GM12878 (cell line): Measurements from ENCODE around the gene LSMEM2. TPM values are rescaled to one million over a fixed set of nuclear protein-coding genes. Genes with fewer than 3 reads are reported as not detected.

Experiments used
- ATAC-seq: fragments of 200-7000 bp; cut with Tn5 transposase; 3 replicates; pipeline ENCODE4 v1.9.1; 2020; ENCODE audit warnings: mild to moderate bottlenecking, moderate library complexity
- BruUV-seq: library from RNA; stranded (reverse); fragments of 400-500 nt; replicated peaks from 2 replicates; lab custom pipeline; 2021; lab: Mats Ljungman, UMichigan
- CTCF ChIA-PET: fragments of 300-600 bp; sonication (Branson Sonifier 250); formaldehyde crosslinking; extraction: SDS; loops from one replicate; lab custom pipeline; 2021; ENCODE audit warnings: inconsistent platforms; lab: Yijun Ruan, JAX
- POLR2A ChIA-PET: fragments of 350-600 bp; formaldehyde crosslinking; extraction: SDS; loops from one replicate; lab custom pipeline; 2021; ENCODE audit warnings: inconsistent platforms; lab: Charles Lee
- RAD21 ChIA-PET: fragments of 300-600 bp; sonication (Branson Sonifier 250); formaldehyde crosslinking; loops from one replicate; lab custom pipeline; 2023; ENCODE audit warnings: antibody characterized with exemption; ENCODE audit not compliant: unreplicated experiment; lab: Charles Lee
- SMC1A ChIA-PET: fragments of 300-600 bp; sonication (Branson Sonifier 250); formaldehyde crosslinking; loops from one replicate; lab custom pipeline; 2023; ENCODE audit not compliant: unreplicated experiment, uncharacterized antibody; lab: Charles Lee
- DNase-seq: peaks from one replicate; pipeline ENCODE4 v3.0.0-alpha.2; 2011; ENCODE audit warnings: low read depth, low spot score
- FAIRE-seq: peaks from 3 replicates; lab custom pipeline; 2011; peaks lifted over from hg19 to GRCh38; lab: Jason Lieb, UNC
- H2AFZ ChIP-seq: 2 replicates; pipeline ENCODE4 v1.6.0; 2011; ENCODE audit warnings: low read depth, low read length, control low read depth; ENCODE audit not compliant: control insufficient read depth
- H3K27ac ChIP-seq: 2 replicates; pipeline ENCODE4 v1.5.1; 2011; ENCODE audit warnings: control low read depth; ENCODE audit not compliant: control insufficient read depth, insufficient read depth
- H3K27me3 ChIP-seq, 2 experiments: replicated peaks in 1 of 2; 2 replicates each; pipeline versions ENCODE4 v1.6.0 to v1.6.1; 2011; ENCODE audit warnings: low read length in 1 of 2; ENCODE audit not compliant: control insufficient read depth in 2 of 2, insufficient read depth in 2 of 2
- H3K36me3 ChIP-seq, 2 experiments: 2 replicates each; pipeline ENCODE4 v1.5.1; 2011; ENCODE audit warnings: low read length in 1 of 2; ENCODE audit not compliant: control insufficient read depth in 2 of 2, insufficient read depth in 2 of 2
- H3K4me1 ChIP-seq: 2 replicates; pipeline ENCODE4 v1.6.1; 2011; ENCODE audit warnings: mild to moderate bottlenecking, low read length, moderate library complexity, mixed read lengths; ENCODE audit not compliant: control insufficient read depth, insufficient read depth
- H3K4me2 ChIP-seq: 2 replicates; pipeline ENCODE4 v1.6.0; 2011; ENCODE audit warnings: control low read depth; ENCODE audit not compliant: control insufficient read depth, insufficient read depth
- H3K4me3 ChIP-seq: fragments of 200-600 bp; sonication (generic); 2 replicates; pipeline ENCODE4 v1.5.1; 2016
- H3K79me2 ChIP-seq: 2 replicates; pipeline ENCODE4 v1.6.0; 2011; ENCODE audit warnings: low read length; ENCODE audit not compliant: control insufficient read depth, insufficient read depth
- H3K9ac ChIP-seq: 2 replicates; pipeline ENCODE4 v1.8.0; 2011; ENCODE audit warnings: low read length, control low read depth, mixed read lengths; ENCODE audit not compliant: control insufficient read depth, insufficient read depth
- H3K9me3 ChIP-seq: replicated peaks from 3 replicates; pipeline ENCODE4 v1.5.1; 2011; ENCODE audit warnings: mild to moderate bottlenecking, low read length; ENCODE audit not compliant: control insufficient read depth, insufficient read depth
- H4K20me1 ChIP-seq: 2 replicates; pipeline ENCODE4 v1.6.0; 2011; ENCODE audit not compliant: control insufficient read depth, insufficient read depth
- BRCA1 ChIP-seq: IDR thresholded peaks from 2 replicates; pipeline ENCODE4 v1.6.1; 2011; ENCODE audit warnings: low read depth, low read length, improper control_type of control experiment
- CHD1 ChIP-seq: IDR thresholded peaks from 2 replicates; pipeline ENCODE4 v1.6.1; 2012; ENCODE audit warnings: low read depth, low read length, improper control_type of control experiment
- CREB1 ChIP-seq: IDR thresholded peaks from 2 replicates; pipeline ENCODE4 v1.6.1; 2012; ENCODE audit warnings: low read depth, mild to moderate bottlenecking, inconsistent platforms
- HDGF ChIP-seq: fragments of 450-650 bp; IDR thresholded peaks from 2 replicates; pipeline ENCODE4 v1.6.1; 2016; ENCODE audit warnings: antibody characterized with exemption
- NFYA ChIP-seq: IDR thresholded peaks from 2 replicates; pipeline ENCODE4 v1.6.1; 2011; ENCODE audit warnings: low read depth, mild to moderate bottlenecking, low read length, improper control_type of control experiment, borderline replicate concordance
- PAX5 ChIP-seq: IDR thresholded peaks from 2 replicates; pipeline ENCODE4 v1.6.1; 2011; ENCODE audit warnings: low read depth, low read length, borderline replicate concordance
- RBBP5 ChIP-seq: fragments of 200-600 bp; sonication (generic); conservative IDR thresholded peaks from 2 replicates; pipeline ENCODE4 v1.6.1; 2016
- RUNX3 ChIP-seq: IDR thresholded peaks from 2 replicates; pipeline ENCODE4 v1.6.1; 2012; ENCODE audit warnings: low read length, inconsistent platforms
- SMARCA5 ChIP-seq: fragments of 450-650 bp; IDR thresholded peaks from 2 replicates; pipeline ENCODE4 v1.6.1; 2017; ENCODE audit warnings: mild to moderate bottlenecking
- SREBF2 ChIP-seq: IDR thresholded peaks from 2 replicates; pipeline ENCODE4 v1.6.1; 2012; ENCODE audit warnings: mild to moderate bottlenecking, low read length
- YY1 ChIP-seq: IDR thresholded peaks from 2 replicates; pipeline ENCODE4 v1.6.1; 2011; ENCODE audit warnings: low read depth, mild to moderate bottlenecking, low read length
- ZBED1 ChIP-seq: IDR thresholded peaks from 2 replicates; pipeline ENCODE4 v1.6.1; 2016; ENCODE audit warnings: borderline replicate concordance
- WGBS: methylation state at CpG from one replicate; pipeline ENCODE4 v1.1.6; 2016; ENCODE audit warnings: low lambda C conversion rate; ENCODE audit not compliant: insufficient replicate concordance, insufficient coverage; ENCODE audit errors: missing lambda C conversion rate; 5-methylcytosine and 5-hydroxymethylcytosine counted together
- in situ Hi-C: fragments of 300-500 bp; cut with MboI; formaldehyde crosslinking; loops from 9 replicates; pipeline ENCODE4 v1.14.3; 2018; ENCODE audit warnings: mixed read lengths
- intact Hi-C: fragments of 100-400 bp; cut with micrococcal nuclease; formaldehyde crosslinking; loops from one replicate; pipeline ENCODE4 v1.14.2; 2022; ENCODE audit not compliant: unreplicated experiment
- polyA plus RNA-seq, 11 experiments: library from polyadenylated mRNA; depleted of rRNA in 4 of 11; unstranded in 6 of 11; stranded (reverse) in 5 of 11; fragments of >200 nt; fragmentation: Nextera tagmentation in 4 of 11; fragmentation: Illumina TruSeq in 1 of 11; extraction: Ambion mirVana in 4 of 11; extraction: Trizol in 1 of 11; gene quantifications; 1 replicate in 1 of 11; 2 replicates in 10 of 11; pipeline versions ENCODE4 v1.2.1 to v1.2.3, GENCODE V29; 2011 to 2016; ENCODE audit warnings: inconsistent platforms in 2 of 11, missing spikeins in 2 of 11, low read depth in 1 of 11
- total RNA-seq, 4 experiments: library from RNA; depleted of rRNA in 3 of 4; stranded (reverse); fragments of >200 nt in 3 of 4; fragmentation: Illumina TruSeq in 1 of 4; extraction: Trizol in 1 of 4; gene quantifications; 2 replicates each; pipeline versions ENCODE4 v1.2.1 to v1.2.3, GENCODE V29; 2013 to 2021
- TF ChIP-seq, protein P1 (sequence below): fragments of 450-650 bp; IDR thresholded peaks from 2 replicates; pipeline ENCODE4 v1.6.1; 2017; ENCODE audit warnings: borderline replicate concordance
- TF ChIP-seq, protein P2 (sequence below): fragments of 450-650 bp; IDR thresholded peaks from 2 replicates; pipeline ENCODE4 v1.6.1; 2018; ENCODE audit warnings: borderline replicate concordance, mild to moderate bottlenecking; ENCODE audit not compliant: partially characterized antibody
- TF ChIP-seq, protein P3 (sequence below): IDR thresholded peaks from 2 replicates; pipeline ENCODE4 v1.6.1; 2011; ENCODE audit warnings: low read depth, mild to moderate bottlenecking, low read length, moderate library complexity, borderline replicate concordance; ENCODE audit errors: extremely low read depth
- TF ChIP-seq, protein P4 (sequence below): IDR thresholded peaks from 2 replicates; pipeline ENCODE4 v1.6.1; 2012; ENCODE audit warnings: mild to moderate bottlenecking, low read depth, low read length

LSMEM2 gene
- total and polyA plus RNA-seq, 10 of the 15 experiments (the other 5 are each of a cell fraction or from before 2014, with no cell fraction given): 0.17 TPM; not detected in 9

DNA sequence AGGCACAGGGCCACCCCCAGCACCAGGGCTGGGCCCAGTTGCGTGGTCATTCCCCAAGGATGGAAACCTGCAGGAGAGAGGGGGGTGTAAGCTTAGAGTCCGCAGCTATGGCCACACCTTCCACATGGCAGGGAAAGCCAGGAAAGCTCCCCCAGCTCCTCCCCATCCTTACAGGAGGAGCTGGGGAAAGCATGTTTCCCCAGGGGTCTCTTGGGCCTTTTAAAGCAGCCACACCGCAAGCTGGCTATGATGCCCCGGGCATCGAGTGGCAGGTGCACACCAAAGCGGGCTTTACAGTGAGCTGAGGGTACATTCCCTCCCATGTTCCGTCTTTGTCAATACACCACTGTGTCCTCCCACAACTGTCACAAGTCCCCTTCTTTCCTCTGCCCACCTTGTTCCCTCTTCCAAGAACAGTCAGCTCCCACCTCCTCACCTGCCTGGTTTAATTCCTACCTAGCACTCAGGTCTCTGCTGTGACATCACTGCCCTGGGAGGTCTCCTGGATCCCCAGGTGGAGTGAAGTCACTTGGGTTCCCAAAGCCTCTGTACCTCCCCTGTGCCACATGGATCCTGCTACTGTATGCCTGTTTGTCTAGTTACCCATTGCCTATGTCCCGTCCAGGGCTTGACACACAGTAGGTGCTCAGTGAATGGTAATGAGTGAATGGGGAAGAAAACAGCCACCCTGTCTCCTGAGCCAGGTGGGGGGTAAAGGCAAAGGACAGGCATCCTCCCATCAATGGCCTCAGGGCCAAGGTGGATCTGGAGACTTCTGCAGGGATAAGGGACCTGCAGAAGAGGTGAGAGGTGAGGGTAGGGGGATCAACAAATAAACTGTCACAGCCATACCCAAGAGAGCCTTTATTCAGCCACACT is 16.9 kb downstream of the LSMEM2 start:
- in situ Hi-C loops: no loop called here
- Histone ChIP-seq H3K27me3 (no peaks in the 10 kb centered on the region), H3K4me2 (no peak overlapping the region), H4K20me1 (no peaks in the 10 kb centered on the region), H3K4me3 (no peak overlapping the region), H3K9ac (no peak overlapping the region), H3K36me3 (no peaks in the 10 kb centered on the region), H3K27ac (no peak overlapping the region), H2AFZ (no peak overlapping the region), H3K4me1 (peaks cover 4% of the 10 kb centered on the region), H3K9me3 (no peaks in the 10 kb centered on the region), H3K79me2 (peaks cover 15% of the 10 kb centered on the region)
- intact Hi-C loops: loop anchor here (5.0 kb wide), 1 partner anchor 42 kb away; no protein-coding TSS in a partner anchor
- no peak for ATAC-seq
- ChIA-PET RAD21 (no interaction called here), SMC1A (no interaction called here), CTCF (interaction anchor here (0.6 kb wide), 1 partner anchor 69 kb away, joined by 3 read pairs; no protein-coding TSS in a partner anchor), POLR2A (interaction anchor here (1.1 kb wide), 1 partner anchor 42 kb away, joined by 3 read pairs; no protein-coding TSS in a partner anchor)
- no peak for TF ChIP-seq SREBF2
- TF ChIP-seq RUNX3: no peak
- TF ChIP-seq BRCA1: no peak
- no peak for TF ChIP-seq YY1
- no peak for TF ChIP-seq NFYA
- no peak for TF ChIP-seq RBBP5
- no peak for TF ChIP-seq ZBED1
- TF ChIP-seq PAX5: no peak
- TF ChIP-seq, protein P1, sequence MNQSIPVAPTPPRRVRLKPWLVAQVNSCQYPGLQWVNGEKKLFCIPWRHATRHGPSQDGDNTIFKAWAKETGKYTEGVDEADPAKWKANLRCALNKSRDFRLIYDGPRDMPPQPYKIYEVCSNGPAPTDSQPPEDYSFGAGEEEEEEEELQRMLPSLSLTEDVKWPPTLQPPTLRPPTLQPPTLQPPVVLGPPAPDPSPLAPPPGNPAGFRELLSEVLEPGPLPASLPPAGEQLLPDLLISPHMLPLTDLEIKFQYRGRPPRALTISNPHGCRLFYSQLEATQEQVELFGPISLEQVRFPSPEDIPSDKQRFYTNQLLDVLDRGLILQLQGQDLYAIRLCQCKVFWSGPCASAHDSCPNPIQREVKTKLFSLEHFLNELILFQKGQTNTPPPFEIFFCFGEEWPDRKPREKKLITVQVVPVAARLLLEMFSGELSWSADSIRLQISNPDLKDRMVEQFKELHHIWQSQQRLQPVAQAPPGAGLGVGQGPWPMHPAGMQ: no peak
- TF ChIP-seq, protein P2, sequence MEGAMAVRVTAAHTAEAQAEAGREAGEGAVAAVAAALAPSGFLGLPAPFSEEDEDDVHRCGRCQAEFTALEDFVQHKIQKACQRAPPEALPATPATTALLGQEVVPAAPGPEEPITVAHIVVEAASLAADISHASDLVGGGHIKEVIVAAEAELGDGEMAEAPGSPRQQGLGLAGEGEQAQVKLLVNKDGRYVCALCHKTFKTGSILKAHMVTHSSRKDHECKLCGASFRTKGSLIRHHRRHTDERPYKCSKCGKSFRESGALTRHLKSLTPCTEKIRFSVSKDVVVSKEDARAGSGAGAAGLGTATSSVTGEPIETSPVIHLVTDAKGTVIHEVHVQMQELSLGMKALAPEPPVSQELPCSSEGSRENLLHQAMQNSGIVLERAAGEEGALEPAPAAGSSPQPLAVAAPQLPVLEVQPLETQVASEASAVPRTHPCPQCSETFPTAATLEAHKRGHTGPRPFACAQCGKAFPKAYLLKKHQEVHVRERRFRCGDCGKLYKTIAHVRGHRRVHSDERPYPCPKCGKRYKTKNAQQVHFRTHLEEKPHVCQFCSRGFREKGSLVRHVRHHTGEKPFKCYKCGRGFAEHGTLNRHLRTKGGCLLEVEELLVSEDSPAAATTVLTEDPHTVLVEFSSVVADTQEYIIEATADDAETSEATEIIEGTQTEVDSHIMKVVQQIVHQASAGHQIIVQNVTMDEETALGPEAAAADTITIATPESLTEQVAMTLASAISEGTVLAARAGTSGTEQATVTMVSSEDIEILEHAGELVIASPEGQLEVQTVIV: no peak
- no peak for TF ChIP-seq HDGF
- TF ChIP-seq, protein P3, sequence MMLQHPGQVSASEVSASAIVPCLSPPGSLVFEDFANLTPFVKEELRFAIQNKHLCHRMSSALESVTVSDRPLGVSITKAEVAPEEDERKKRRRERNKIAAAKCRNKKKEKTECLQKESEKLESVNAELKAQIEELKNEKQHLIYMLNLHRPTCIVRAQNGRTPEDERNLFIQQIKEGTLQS: no peak
- no peak for TF ChIP-seq CREB1
- TF ChIP-seq, protein P4, sequence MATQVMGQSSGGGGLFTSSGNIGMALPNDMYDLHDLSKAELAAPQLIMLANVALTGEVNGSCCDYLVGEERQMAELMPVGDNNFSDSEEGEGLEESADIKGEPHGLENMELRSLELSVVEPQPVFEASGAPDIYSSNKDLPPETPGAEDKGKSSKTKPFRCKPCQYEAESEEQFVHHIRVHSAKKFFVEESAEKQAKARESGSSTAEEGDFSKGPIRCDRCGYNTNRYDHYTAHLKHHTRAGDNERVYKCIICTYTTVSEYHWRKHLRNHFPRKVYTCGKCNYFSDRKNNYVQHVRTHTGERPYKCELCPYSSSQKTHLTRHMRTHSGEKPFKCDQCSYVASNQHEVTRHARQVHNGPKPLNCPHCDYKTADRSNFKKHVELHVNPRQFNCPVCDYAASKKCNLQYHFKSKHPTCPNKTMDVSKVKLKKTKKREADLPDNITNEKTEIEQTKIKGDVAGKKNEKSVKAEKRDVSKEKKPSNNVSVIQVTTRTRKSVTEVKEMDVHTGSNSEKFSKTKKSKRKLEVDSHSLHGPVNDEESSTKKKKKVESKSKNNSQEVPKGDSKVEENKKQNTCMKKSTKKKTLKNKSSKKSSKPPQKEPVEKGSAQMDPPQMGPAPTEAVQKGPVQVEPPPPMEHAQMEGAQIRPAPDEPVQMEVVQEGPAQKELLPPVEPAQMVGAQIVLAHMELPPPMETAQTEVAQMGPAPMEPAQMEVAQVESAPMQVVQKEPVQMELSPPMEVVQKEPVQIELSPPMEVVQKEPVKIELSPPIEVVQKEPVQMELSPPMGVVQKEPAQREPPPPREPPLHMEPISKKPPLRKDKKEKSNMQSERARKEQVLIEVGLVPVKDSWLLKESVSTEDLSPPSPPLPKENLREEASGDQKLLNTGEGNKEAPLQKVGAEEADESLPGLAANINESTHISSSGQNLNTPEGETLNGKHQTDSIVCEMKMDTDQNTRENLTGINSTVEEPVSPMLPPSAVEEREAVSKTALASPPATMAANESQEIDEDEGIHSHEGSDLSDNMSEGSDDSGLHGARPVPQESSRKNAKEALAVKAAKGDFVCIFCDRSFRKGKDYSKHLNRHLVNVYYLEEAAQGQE: no peak
- TF ChIP-seq SMARCA5: no peak
- no peak for TF ChIP-seq CHD1
- no TSS peak for BruUV-seq
- 72% methylated on average over 8 of the region's 8 CpGs for WGBS
- DNase-seq: no peak
- no peak for FAIRE-seq
